ENCODE measurements around the gene TSEN54. TPM values are rescaled to one million over a fixed set of nuclear protein-coding genes. Genes with fewer than 3 reads are reported as not detected.
A peak's percentile ranks its signal among the peaks of the same experiment; 100 is the strongest.

The TSEN54 gene
- 10 to 100 TPM; 25.1 to 31.5 TPM for polyA plus RNA-seq

GRCh38 chr17:75516255-75516618 lies at the start of gene TSEN54:
Gene TSEN54 (plus strand): TSS chr17:75516528. CDS start chr17:75516561, 33 bp downstream.
- Histone ChIP-seq H3K4me1 (ENCODE audit: control insufficient read depth in 2 of 2, insufficient read depth in 2 of 2, low read length in 1 of 2) (peaks cover 7 to 17% of the 10 kb centered on the region in 2 donors), H3K4me3 (ENCODE audit: low read depth in 1 of 2, low read length in 2 of 2) (peak within 1 kb of the TSS; percentile 75 to 82), H3K27ac (ENCODE audit: low read depth in 2 of 2, low read length in 1 of 2) (peak within 1 kb of the TSS; percentile 82 to 85), H3K36me3 (ENCODE audit: control insufficient read depth in 2 of 2, insufficient read depth in 2 of 2, low read length in 1 of 2) (peaks cover 0 to 2% of the 10 kb centered on the region in 2 donors), H3K9me3 (ENCODE audit: control insufficient read depth in 2 of 2, insufficient read depth in 1 of 2, low read depth in 1 of 2, low read length in 1 of 2) (no peaks in the 10 kb centered on the region), H3K27me3 (ENCODE audit: control insufficient read depth in 1 of 2, insufficient read depth in 2 of 2, low read length in 2 of 2) (no peaks in the 10 kb centered on the region)
- 0 to 1% methylated on average over 25 to 45 of the region's 45 CpGs for WGBS, 2 donors

GRCh38 chr17:75468291-75468754 lies 48.0 kb upstream of the TSEN54 start:
- WGBS, 2 donors, result 70 to 71% methylated on average over 8 of the region's 8 CpGs
- H3K27ac ChIP-seq (ENCODE audit: low read depth in 2 of 2, low read length in 1 of 2), result peak overlapping the region in 1 of 2 donors; percentile 7

GRCh38 chr17:75468779-75469373 lies 47.5 kb upstream of the TSEN54 start:
- H3K9me3 ChIP-seq (ENCODE audit: control insufficient read depth in 2 of 2, insufficient read depth in 1 of 2, low read depth in 1 of 2, low read length in 1 of 2), result no peaks in the 10 kb centered on the region
- peaks cover 8 to 13% of the 10 kb centered on the region in 2 donors for H3K36me3 ChIP-seq (ENCODE audit: control insufficient read depth in 2 of 2, insufficient read depth in 2 of 2, low read length in 1 of 2)
- H3K27me3 ChIP-seq (ENCODE audit: control insufficient read depth in 1 of 2, insufficient read depth in 2 of 2, low read length in 2 of 2), result no peaks in the 10 kb centered on the region
- H3K4me3 ChIP-seq (ENCODE audit: low read depth in 1 of 2, low read length in 2 of 2), result no peak overlapping the region
- WGBS, 2 donors, result 78 to 81% methylated on average over 13 of the region's 13 CpGs
- peaks cover 0 to 9% of the 10 kb centered on the region in 2 donors for H3K4me1 ChIP-seq (ENCODE audit: control insufficient read depth in 2 of 2, insufficient read depth in 2 of 2, low read length in 1 of 2)
- peak overlapping the region in 1 of 2 donors; percentile 7 for H3K27ac ChIP-seq (ENCODE audit: low read depth in 2 of 2, low read length in 1 of 2)

More at GRCh38 chr17:75468291-75468754, 48.0 kb upstream of the TSEN54 start:
- no peaks in the 10 kb centered on the region for H3K9me3 ChIP-seq (ENCODE audit: control insufficient read depth in 2 of 2, insufficient read depth in 1 of 2, low read depth in 1 of 2, low read length in 1 of 2)
- H3K36me3 ChIP-seq (ENCODE audit: control insufficient read depth in 2 of 2, insufficient read depth in 2 of 2, low read length in 1 of 2), result peaks cover 8 to 10% of the 10 kb centered on the region in 2 donors
- no peaks in the 10 kb centered on the region for H3K27me3 ChIP-seq (ENCODE audit: control insufficient read depth in 1 of 2, insufficient read depth in 2 of 2, low read length in 2 of 2)
- peaks cover 0 to 9% of the 10 kb centered on the region in 2 donors for H3K4me1 ChIP-seq (ENCODE audit: control insufficient read depth in 2 of 2, insufficient read depth in 2 of 2, low read length in 1 of 2)
- H3K4me3 ChIP-seq (ENCODE audit: low read depth in 1 of 2, low read length in 2 of 2), result no peak overlapping the region

DNA sequence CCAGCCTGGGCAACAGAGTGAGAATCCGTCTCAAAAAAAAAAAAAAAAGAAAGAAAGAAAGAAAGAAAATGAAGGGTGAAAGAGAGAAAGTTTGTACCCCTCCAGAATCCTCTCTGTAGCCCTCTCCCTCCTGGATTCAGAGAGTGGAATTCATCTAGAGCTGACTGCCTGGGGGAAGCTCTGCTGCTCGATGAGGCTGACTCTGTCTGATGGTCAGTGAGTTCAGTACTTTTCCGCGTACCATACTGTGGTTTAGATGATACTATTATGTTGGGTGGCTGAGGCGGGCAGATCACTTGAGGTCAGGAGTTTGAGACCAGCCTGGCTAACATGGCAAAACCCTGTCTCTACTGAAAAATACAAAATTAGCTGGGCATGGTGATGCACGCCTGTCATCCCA lies 45.1 kb upstream of the TSEN54 start:
- 85 to 93% methylated on average over 6 of the region's 6 CpGs for WGBS, 2 donors
- no peaks in the 10 kb centered on the region for H3K9me3 ChIP-seq (ENCODE audit: control insufficient read depth in 2 of 2, insufficient read depth in 1 of 2, low read depth in 1 of 2, low read length in 1 of 2)
- H3K36me3 ChIP-seq (ENCODE audit: control insufficient read depth in 2 of 2, insufficient read depth in 2 of 2, low read length in 1 of 2), result peaks cover 8 to 21% of the 10 kb centered on the region in 2 donors

DNA sequence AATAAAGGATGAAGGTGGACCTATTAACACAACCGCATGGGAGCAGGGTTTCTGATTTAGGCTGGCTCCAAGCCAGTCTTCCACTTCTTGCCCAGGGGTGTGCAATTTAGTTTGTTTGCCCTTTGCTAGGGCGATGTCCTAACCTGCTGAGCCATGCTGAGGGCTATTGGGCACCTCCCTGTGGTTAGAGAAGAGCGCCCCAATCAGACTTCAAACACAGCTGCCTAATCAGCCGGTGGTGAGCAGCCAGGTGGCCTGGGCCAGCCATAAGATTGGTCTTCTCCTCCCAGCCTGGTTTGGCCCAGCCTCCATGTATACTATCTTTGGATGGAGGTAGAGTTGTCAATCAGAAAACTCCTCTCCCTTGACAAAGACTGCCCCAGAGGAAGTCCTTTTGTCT lies 44.2 kb upstream of the TSEN54 start:
- H3K4me3 ChIP-seq (ENCODE audit: low read depth in 1 of 2, low read length in 2 of 2), result no peak overlapping the region
- 50% methylated on average over 4 of the region's 4 CpGs for WGBS, 2 donors
- H3K27ac ChIP-seq (ENCODE audit: low read depth in 2 of 2, low read length in 1 of 2), result no peak overlapping the region
- no peaks in the 10 kb centered on the region for H3K9me3 ChIP-seq (ENCODE audit: control insufficient read depth in 2 of 2, insufficient read depth in 1 of 2, low read depth in 1 of 2, low read length in 1 of 2)
- H3K27me3 ChIP-seq (ENCODE audit: control insufficient read depth in 1 of 2, insufficient read depth in 2 of 2, low read length in 2 of 2), result no peaks in the 10 kb centered on the region
- peaks cover 0 to 9% of the 10 kb centered on the region in 2 donors for H3K4me1 ChIP-seq (ENCODE audit: control insufficient read depth in 2 of 2, insufficient read depth in 2 of 2, low read length in 1 of 2)
- peaks cover 8 to 21% of the 10 kb centered on the region in 2 donors for H3K36me3 ChIP-seq (ENCODE audit: control insufficient read depth in 2 of 2, insufficient read depth in 2 of 2, low read length in 1 of 2)

More for the DNA sequence above, 45.1 kb upstream of the TSEN54 start:
- no peaks in the 10 kb centered on the region for H3K27me3 ChIP-seq (ENCODE audit: control insufficient read depth in 1 of 2, insufficient read depth in 2 of 2, low read length in 2 of 2)
- H3K27ac ChIP-seq (ENCODE audit: low read depth in 2 of 2, low read length in 1 of 2), result no peak overlapping the region
- H3K4me3 ChIP-seq (ENCODE audit: low read depth in 1 of 2, low read length in 2 of 2), result no peak overlapping the region
- peaks cover 0 to 9% of the 10 kb centered on the region in 2 donors for H3K4me1 ChIP-seq (ENCODE audit: control insufficient read depth in 2 of 2, insufficient read depth in 2 of 2, low read length in 1 of 2)

DNA sequence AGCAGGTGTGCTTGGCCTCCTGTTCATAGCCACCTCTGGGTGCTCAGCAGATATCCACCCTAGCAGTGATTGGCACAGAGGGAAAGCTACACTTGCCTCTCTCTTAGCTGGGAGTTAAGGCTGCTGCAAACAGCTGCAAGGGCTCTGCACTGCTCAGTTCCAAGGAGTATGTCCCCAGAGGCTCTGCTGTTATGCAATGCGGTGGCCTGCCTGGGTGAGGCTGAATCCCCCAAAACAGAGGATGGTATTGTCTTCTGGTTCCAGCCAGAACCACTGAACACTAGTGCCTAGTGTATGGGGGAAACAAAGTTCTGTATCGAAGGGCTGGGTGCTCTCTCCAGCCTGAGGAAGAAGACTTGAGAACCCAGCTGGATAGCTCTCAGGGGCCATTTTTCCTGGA lies 43.1 kb upstream of the TSEN54 start:
- H3K9me3 ChIP-seq (ENCODE audit: control insufficient read depth in 2 of 2, insufficient read depth in 1 of 2, low read depth in 1 of 2, low read length in 1 of 2), result no peaks in the 10 kb centered on the region
- H3K36me3 ChIP-seq (ENCODE audit: control insufficient read depth in 2 of 2, insufficient read depth in 2 of 2, low read length in 1 of 2), result peaks cover 8 to 21% of the 10 kb centered on the region in 2 donors
- H3K27me3 ChIP-seq (ENCODE audit: control insufficient read depth in 1 of 2, insufficient read depth in 2 of 2, low read length in 2 of 2), result no peaks in the 10 kb centered on the region
- H3K4me3 ChIP-seq (ENCODE audit: low read depth in 1 of 2, low read length in 2 of 2), result no peak overlapping the region
- H3K27ac ChIP-seq (ENCODE audit: low read depth in 2 of 2, low read length in 1 of 2), result no peak overlapping the region
- WGBS, 2 donors, result 89 to 91% methylated on average over 2 of the region's 2 CpGs
- peaks cover 0 to 8% of the 10 kb centered on the region in 2 donors for H3K4me1 ChIP-seq (ENCODE audit: control insufficient read depth in 2 of 2, insufficient read depth in 2 of 2, low read length in 1 of 2)

DNA sequence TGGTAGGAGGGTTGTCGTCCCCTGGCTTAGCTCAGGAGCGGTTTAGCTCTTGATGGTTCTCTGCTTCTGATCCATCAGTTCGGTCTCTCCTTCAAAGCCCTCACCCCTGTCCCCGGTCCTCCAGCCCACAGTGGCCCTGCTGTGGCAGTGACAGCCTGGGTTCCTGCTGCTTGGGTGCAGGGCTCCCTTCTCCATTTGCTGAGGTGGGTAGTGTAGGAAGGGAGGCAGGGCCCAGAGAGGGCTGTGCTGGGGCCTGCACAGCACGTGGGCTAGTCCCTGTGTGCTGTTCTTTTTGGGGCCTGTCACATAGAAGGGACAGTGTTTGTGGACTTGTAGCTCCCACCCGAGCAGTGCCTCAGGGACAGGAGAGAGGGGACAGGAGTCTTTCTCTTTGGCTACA lies 41.6 kb upstream of the TSEN54 start:
- no peak overlapping the region for H3K4me3 ChIP-seq (ENCODE audit: low read depth in 1 of 2, low read length in 2 of 2)
- no peak overlapping the region for H3K27ac ChIP-seq (ENCODE audit: low read depth in 2 of 2, low read length in 1 of 2)
- no peaks in the 10 kb centered on the region for H3K27me3 ChIP-seq (ENCODE audit: control insufficient read depth in 1 of 2, insufficient read depth in 2 of 2, low read length in 2 of 2)
- H3K4me1 ChIP-seq (ENCODE audit: control insufficient read depth in 2 of 2, insufficient read depth in 2 of 2, low read length in 1 of 2), result no peaks in the 10 kb centered on the region
- H3K36me3 ChIP-seq (ENCODE audit: control insufficient read depth in 2 of 2, insufficient read depth in 2 of 2, low read length in 1 of 2), result peaks cover 8 to 21% of the 10 kb centered on the region in 2 donors
- no peaks in the 10 kb centered on the region for H3K9me3 ChIP-seq (ENCODE audit: control insufficient read depth in 2 of 2, insufficient read depth in 1 of 2, low read depth in 1 of 2, low read length in 1 of 2)
- 89 to 96% methylated on average over 6 of the region's 6 CpGs for WGBS, 2 donors

GRCh38 chr17:75475144-75475835 lies 41.0 kb upstream of the TSEN54 start:
- Histone ChIP-seq H3K4me1 (ENCODE audit: control insufficient read depth in 2 of 2, insufficient read depth in 2 of 2, low read length in 1 of 2) (no peaks in the 10 kb centered on the region), H3K27ac (ENCODE audit: low read depth in 2 of 2, low read length in 1 of 2) (no peak overlapping the region), H3K9me3 (ENCODE audit: control insufficient read depth in 2 of 2, insufficient read depth in 1 of 2, low read depth in 1 of 2, low read length in 1 of 2) (no peaks in the 10 kb centered on the region), H3K36me3 (ENCODE audit: control insufficient read depth in 2 of 2, insufficient read depth in 2 of 2, low read length in 1 of 2) (peaks cover 8 to 21% of the 10 kb centered on the region in 2 donors), H3K4me3 (ENCODE audit: low read depth in 1 of 2, low read length in 2 of 2) (no peak overlapping the region), H3K27me3 (ENCODE audit: control insufficient read depth in 1 of 2, insufficient read depth in 2 of 2, low read length in 2 of 2) (no peaks in the 10 kb centered on the region)
- 72 to 80% methylated on average over 13 of the region's 13 CpGs for WGBS, 2 donors

- Histone ChIP-seq H3K4me3 (ENCODE audit: low read depth in 1 of 2, low read length in 2 of 2) (no peak overlapping the region), H3K36me3 (ENCODE audit: control insufficient read depth in 2 of 2, insufficient read depth in 2 of 2, low read length in 1 of 2) (peaks cover 8 to 21% of the 10 kb centered on the region in 2 donors), H3K4me1 (ENCODE audit: control insufficient read depth in 2 of 2, insufficient read depth in 2 of 2, low read length in 1 of 2) (no peaks in the 10 kb centered on the region), H3K9me3 (ENCODE audit: control insufficient read depth in 2 of 2, insufficient read depth in 1 of 2, low read depth in 1 of 2, low read length in 1 of 2) (no peaks in the 10 kb centered on the region), H3K27ac (ENCODE audit: low read depth in 2 of 2, low read length in 1 of 2) (peak overlapping the region; percentile 3 to 39), H3K27me3 (ENCODE audit: control insufficient read depth in 1 of 2, insufficient read depth in 2 of 2, low read length in 2 of 2) (no peaks in the 10 kb centered on the region)
- WGBS, 2 donors, result 59 to 62% methylated on average over 3 of the region's 3 CpGs
These were observed 40.5 kb upstream of the TSEN54 start for GRCh38 chr17:75475851-75476250.

Data from esophagus (tissue), 2 donors.